Astrocyte of the cerebellum (primary cell): ENCODE results near the gene NRP1.
A peak's percentile ranks its signal among the peaks of the same experiment; 100 is the strongest.

Experiments
- DNase-seq: peaks from one replicate; pipeline ENCODE4 v3.0.0-alpha.2; 2011; ENCODE audit warnings: low read depth
- H3K4me3 ChIP-seq: 2 replicates; pipeline ENCODE4 v1.5.1; 2011; ENCODE audit warnings: mild to moderate bottlenecking, low read depth, low read length, moderate library complexity
- in situ Hi-C: cut with HindIII; loops from 2 replicates; pipeline ENCODE4 v1.10.0; 2017; ENCODE audit warnings: low sequenced_read_pairs
- TF ChIP-seq, protein P1 (sequence below): IDR thresholded peaks from 2 replicates; pipeline ENCODE4 v1.5.1; 2012; ENCODE audit warnings: low read length, low read depth, moderate library complexity, mild to moderate bottlenecking; ENCODE audit errors: missing control alignments

The NRP1 gene

DNA sequence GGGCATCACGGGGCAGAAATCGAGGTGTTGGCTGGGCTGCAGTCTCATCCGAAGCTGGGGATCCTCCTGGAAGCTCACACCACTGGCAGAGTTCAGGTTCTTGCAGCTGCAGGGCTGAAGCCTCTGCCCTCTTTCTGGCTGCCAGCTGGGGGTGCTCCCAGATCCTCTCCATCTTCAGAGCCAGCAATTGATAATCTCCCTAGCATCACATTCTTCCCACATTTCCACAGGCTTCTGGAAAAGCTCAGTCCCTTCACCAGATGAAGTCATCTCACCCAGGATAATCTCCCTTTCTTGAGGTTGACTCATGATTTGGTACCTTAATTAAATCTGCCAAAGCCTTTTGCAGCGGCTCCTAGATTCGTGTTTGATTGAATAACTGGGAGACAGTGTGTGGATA lies 55.2 kb downstream of the NRP1 start:
- in situ Hi-C loops = no loop called here
- no peak for DNase-seq
- no peak overlapping the region for H3K4me3 ChIP-seq
- TF ChIP-seq, protein P1, sequence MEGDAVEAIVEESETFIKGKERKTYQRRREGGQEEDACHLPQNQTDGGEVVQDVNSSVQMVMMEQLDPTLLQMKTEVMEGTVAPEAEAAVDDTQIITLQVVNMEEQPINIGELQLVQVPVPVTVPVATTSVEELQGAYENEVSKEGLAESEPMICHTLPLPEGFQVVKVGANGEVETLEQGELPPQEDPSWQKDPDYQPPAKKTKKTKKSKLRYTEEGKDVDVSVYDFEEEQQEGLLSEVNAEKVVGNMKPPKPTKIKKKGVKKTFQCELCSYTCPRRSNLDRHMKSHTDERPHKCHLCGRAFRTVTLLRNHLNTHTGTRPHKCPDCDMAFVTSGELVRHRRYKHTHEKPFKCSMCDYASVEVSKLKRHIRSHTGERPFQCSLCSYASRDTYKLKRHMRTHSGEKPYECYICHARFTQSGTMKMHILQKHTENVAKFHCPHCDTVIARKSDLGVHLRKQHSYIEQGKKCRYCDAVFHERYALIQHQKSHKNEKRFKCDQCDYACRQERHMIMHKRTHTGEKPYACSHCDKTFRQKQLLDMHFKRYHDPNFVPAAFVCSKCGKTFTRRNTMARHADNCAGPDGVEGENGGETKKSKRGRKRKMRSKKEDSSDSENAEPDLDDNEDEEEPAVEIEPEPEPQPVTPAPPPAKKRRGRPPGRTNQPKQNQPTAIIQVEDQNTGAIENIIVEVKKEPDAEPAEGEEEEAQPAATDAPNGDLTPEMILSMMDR = no peak

DNA sequence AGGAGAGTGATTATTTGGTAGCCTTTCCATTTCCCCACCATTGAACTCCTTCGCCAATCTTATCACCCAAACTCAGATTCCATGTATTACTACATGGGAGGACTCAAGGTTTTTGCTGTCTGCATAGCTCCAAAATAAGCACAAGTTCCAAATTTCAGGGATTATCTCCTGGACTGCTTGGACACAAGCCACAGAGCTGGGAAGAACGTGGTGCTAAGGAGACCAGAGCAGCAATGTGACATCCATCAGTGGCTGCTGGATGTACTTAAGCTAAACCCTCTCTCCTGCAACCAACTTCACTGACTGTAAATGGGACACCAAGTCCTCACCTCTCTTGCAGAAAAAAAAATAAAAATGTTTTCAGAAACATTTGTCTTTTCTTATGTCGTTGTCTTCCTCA lies 56.3 kb downstream of the NRP1 start:
- no peak overlapping the region for H3K4me3 ChIP-seq
- no peak for DNase-seq
- TF ChIP-seq, protein P1 = no peak
- in situ Hi-C loops = no loop called here

DNA sequence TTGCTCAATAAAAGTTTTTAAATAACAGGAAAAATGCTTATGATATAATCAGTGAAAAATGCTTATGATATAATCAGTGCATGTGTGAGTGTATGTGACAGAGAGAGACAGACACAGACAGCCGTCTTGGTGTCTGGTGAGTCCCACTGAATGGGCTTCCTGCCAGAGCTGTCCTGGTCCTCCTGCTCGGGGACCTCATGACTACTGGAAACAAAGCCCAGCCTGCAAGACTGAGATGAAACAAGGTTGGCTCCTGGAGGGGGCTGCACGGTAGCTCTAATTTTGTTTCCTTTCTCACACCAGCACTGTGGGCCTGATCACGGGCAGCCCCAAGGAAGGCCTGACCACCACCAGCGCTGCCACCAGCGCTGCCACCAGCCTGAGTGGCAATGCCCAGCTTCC lies 57.3 kb downstream of the NRP1 start:
- TF ChIP-seq, protein P1 = no peak
- H3K4me3 ChIP-seq = no peak overlapping the region
- in situ Hi-C loops = no loop called here
- no peak for DNase-seq

DNA sequence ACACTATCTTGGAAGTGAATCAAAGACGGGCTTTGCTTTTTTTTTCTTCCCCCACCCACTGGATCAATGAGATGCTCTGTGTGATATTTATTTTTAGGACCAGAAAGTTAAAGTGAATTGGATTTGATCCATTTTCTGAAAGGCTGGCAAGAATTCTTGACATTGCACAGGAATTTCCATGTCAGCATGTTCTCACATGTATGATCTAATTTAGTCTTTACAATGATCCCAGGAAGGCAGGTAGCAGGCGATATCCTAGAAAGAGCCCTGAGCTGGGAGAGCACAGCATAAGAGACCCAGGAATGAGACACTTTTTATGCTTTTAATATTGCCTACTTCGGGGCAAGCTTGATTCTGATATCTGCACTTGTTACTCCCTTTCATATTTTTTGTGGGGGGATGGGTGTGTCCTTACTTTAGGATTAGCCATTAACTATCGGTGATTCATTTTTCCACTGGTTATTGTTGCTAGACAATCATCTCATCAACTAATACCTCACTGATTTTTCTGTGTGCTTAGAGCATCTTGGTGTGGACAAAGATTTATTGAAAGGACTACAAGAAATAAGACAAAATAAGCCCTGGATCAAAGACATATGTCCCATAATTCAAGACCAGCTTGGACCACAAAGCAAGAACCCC lies 58.1 kb downstream of the NRP1 start:
- H3K4me3 ChIP-seq = no peak overlapping the region
- TF ChIP-seq, protein P1 = no peak
- no peak for DNase-seq
- in situ Hi-C loops = no loop called here

DNA sequence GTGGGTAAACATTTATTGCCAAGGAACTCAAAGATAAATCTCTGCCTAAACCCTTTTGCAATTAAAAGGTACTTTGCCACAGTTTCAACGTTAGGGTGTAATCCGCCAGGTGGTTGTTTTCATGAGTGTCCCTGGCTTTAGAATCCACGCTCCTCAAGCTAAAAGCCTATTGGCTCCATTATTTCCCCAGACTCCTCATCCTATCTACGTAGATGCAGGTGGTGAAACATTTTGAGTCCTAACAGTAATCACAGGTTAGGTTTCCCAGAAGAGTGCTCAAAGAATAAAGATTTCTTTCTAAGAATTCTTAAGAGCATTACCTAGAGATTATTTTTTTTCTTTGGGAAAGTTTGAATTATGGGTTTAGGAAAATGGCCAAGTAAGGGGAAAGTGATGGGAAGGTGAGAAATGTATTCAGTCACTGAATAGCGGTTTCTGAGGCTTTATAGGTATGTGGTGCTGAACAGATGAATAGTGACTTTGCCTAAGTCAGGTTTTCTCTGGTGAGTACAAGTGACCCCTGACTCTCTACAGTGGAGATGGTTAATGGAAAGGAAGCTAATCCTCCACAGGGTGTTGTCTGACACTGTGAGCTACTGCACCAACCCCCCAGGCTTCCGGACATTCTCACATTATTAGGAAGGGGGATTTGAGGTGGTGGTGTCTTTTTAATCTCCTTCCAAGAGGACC lies 60.2 kb downstream of the NRP1 start:
- in situ Hi-C loops = no loop called here
- no peak overlapping the region for H3K4me3 ChIP-seq
- peak; percentile 68 for DNase-seq
- TF ChIP-seq, protein P1 = no peak

DNA sequence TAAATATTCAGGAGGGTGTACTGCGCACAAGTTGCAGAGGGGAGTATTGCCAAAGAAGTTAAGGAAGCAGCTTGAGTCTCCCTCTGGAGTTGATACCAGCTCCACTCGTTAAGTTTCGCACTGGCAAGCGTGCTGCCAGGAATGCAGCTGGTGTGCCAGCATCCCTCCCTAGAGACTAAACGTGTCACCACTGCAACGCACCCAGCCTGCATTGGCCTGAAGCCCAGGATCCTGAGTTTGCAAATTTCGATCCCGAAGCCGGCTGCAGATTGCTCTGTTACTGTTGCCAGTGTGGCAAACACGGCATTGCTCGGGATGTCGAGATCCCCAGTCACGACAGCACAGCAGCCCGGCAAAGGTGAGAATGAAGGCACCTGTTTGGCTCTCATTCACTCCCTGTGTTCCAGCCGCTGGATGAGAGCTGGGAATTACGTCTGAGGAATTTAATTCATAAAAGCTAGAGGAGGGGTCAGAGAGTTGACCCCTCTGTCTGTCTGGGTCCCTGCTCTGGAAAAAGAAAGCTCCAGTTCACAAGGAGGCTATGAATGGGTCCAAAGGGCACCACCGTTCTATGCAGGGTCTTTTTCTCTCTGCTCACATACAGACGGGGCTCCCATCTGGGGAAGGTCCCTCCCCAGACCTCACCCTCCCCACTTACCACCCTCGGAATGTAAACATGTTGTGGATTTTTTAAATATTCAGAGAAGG lies 61.0 kb downstream of the NRP1 start:
- peak; percentile 77 for DNase-seq

More for the DNA sequence above, 61.0 kb downstream of the NRP1 start:
- TF ChIP-seq, protein P1 = peak; percentile 22
- in situ Hi-C loops = no loop called here
- peak overlapping the region; percentile 17 for H3K4me3 ChIP-seq
